Measurements from ENCODE around the gene EIF4E1B.
A peak's percentile ranks its signal among the peaks of the same experiment; 100 is the strongest.

EIF4E1B gene

GRCh38 chr5:176676361-176676824 lies 45.9 kb downstream of the EIF4E1B start:
- DNase-seq (ENCODE audit: low read depth, low spot score) = no peak
- H3K4me3 ChIP-seq (ENCODE audit: low read length) = no peak overlapping the region
- no peaks in the 10 kb centered on the region for H3K9me3 ChIP-seq (ENCODE audit: control insufficient read depth, insufficient read depth, low read length)
- H3K27ac ChIP-seq (ENCODE audit: low read length) = no peak overlapping the region
- no peaks in the 10 kb centered on the region; the same call in 1 of the 2 replicates for H3K4me1 ChIP-seq (ENCODE audit: control insufficient read depth, insufficient read depth, low read length)
- WGBS (ENCODE audit: insufficient coverage, insufficient read length) = no CpG with 5 or more reads among the region's 10 CpGs
- no peaks in the 10 kb centered on the region for H3K36me3 ChIP-seq (ENCODE audit: control insufficient read depth, insufficient read depth, low read length)
- peaks cover 4% of the 10 kb centered on the region; the same call in 1 of the 2 replicates for H3K27me3 ChIP-seq (ENCODE audit: control insufficient read depth, insufficient read depth, low read length)

- WGBS (ENCODE audit: insufficient coverage, insufficient read length) = no CpG with 5 or more reads among the region's 12 CpGs
- Histone ChIP-seq H3K36me3 (ENCODE audit: control insufficient read depth, insufficient read depth, low read length) (no peaks in the 10 kb centered on the region), H3K4me3 (ENCODE audit: low read length) (no peak overlapping the region), H3K9me3 (ENCODE audit: control insufficient read depth, insufficient read depth, low read length) (no peaks in the 10 kb centered on the region), H3K4me1 (ENCODE audit: control insufficient read depth, insufficient read depth, low read length) (no peaks in the 10 kb centered on the region; the same call in 1 of the 2 replicates), H3K27ac (ENCODE audit: low read length) (no peak overlapping the region), H3K27me3 (ENCODE audit: control insufficient read depth, insufficient read depth, low read length) (peaks cover 4% of the 10 kb centered on the region; the same call in 1 of the 2 replicates)
- DNase-seq (ENCODE audit: low read depth, low spot score) = no peak
Observed at GRCh38 chr5:176677209-176677939, 46.9 kb downstream of the EIF4E1B start.

GRCh38 chr5:176678584-176678983 lies 48.1 kb downstream of the EIF4E1B start:
- H3K4me1 ChIP-seq (ENCODE audit: control insufficient read depth, insufficient read depth, low read length) = no peaks in the 10 kb centered on the region; the same call in 1 of the 2 replicates
- no peak overlapping the region for H3K27ac ChIP-seq (ENCODE audit: low read length)
- H3K27me3 ChIP-seq (ENCODE audit: control insufficient read depth, insufficient read depth, low read length) = peaks cover 4% of the 10 kb centered on the region; the same call in 1 of the 2 replicates
- no peaks in the 10 kb centered on the region for H3K9me3 ChIP-seq (ENCODE audit: control insufficient read depth, insufficient read depth, low read length)
- H3K36me3 ChIP-seq (ENCODE audit: control insufficient read depth, insufficient read depth, low read length) = no peaks in the 10 kb centered on the region
- H3K4me3 ChIP-seq (ENCODE audit: low read length) = no peak overlapping the region
- no peak for DNase-seq (ENCODE audit: low read depth, low spot score)
- no CpG with 5 or more reads among the region's 5 CpGs for WGBS (ENCODE audit: insufficient coverage, insufficient read length)

- WGBS (ENCODE audit: insufficient coverage, insufficient read length) = no CpG with 5 or more reads among the region's 31 CpGs
- Histone ChIP-seq H3K9me3 (ENCODE audit: control insufficient read depth, insufficient read depth, low read length) (no peaks in the 10 kb centered on the region), H3K4me3 (ENCODE audit: low read length) (peak overlapping the region; percentile 21; the same call in 1 of the 2 replicates), H3K27ac (ENCODE audit: low read length) (no peak overlapping the region), H3K27me3 (ENCODE audit: control insufficient read depth, insufficient read depth, low read length) (peaks cover 4% of the 10 kb centered on the region; the same call in 1 of the 2 replicates), H3K4me1 (ENCODE audit: control insufficient read depth, insufficient read depth, low read length) (no peaks in the 10 kb centered on the region; the same call in 1 of the 2 replicates), H3K36me3 (ENCODE audit: control insufficient read depth, insufficient read depth, low read length) (no peaks in the 10 kb centered on the region)
- no peak for DNase-seq (ENCODE audit: low read depth, low spot score)
Observed at GRCh38 chr5:176679365-176680225, 49.1 kb downstream of the EIF4E1B start.

GRCh38 chr5:176680226-176680563 lies 49.7 kb downstream of the EIF4E1B start:
- Histone ChIP-seq H3K36me3 (ENCODE audit: control insufficient read depth, insufficient read depth, low read length) (no peaks in the 10 kb centered on the region), H3K4me3 (ENCODE audit: low read length) (peak overlapping the region; percentile 21; the same call in 1 of the 2 replicates), H3K27me3 (ENCODE audit: control insufficient read depth, insufficient read depth, low read length) (peaks cover 4% of the 10 kb centered on the region; the same call in 1 of the 2 replicates), H3K27ac (ENCODE audit: low read length) (no peak overlapping the region), H3K4me1 (ENCODE audit: control insufficient read depth, insufficient read depth, low read length) (no peaks in the 10 kb centered on the region; the same call in 1 of the 2 replicates), H3K9me3 (ENCODE audit: control insufficient read depth, insufficient read depth, low read length) (no peaks in the 10 kb centered on the region)
- no peak for DNase-seq (ENCODE audit: low read depth, low spot score)
- WGBS (ENCODE audit: insufficient coverage, insufficient read length) = no CpG with 5 or more reads among the region's 33 CpGs

- H3K27me3 ChIP-seq (ENCODE audit: control insufficient read depth, insufficient read depth, low read length) = peaks cover 4% of the 10 kb centered on the region; the same call in 1 of the 2 replicates
- no peak overlapping the region for H3K27ac ChIP-seq (ENCODE audit: low read length)
- no peaks in the 10 kb centered on the region for H3K36me3 ChIP-seq (ENCODE audit: control insufficient read depth, insufficient read depth, low read length)
- DNase-seq (ENCODE audit: low read depth, low spot score) = no peak
- no peaks in the 10 kb centered on the region for H3K4me1 ChIP-seq (ENCODE audit: control insufficient read depth, insufficient read depth, low read length)
- H3K9me3 ChIP-seq (ENCODE audit: control insufficient read depth, insufficient read depth, low read length) = no peaks in the 10 kb centered on the region
- no CpG with 5 or more reads among the region's 6 CpGs for WGBS (ENCODE audit: insufficient coverage, insufficient read length)
- H3K4me3 ChIP-seq (ENCODE audit: low read length) = no peak overlapping the region
Observed at GRCh38 chr5:176682016-176682531, 51.6 kb downstream of the EIF4E1B start.

- H3K27ac ChIP-seq (ENCODE audit: low read length) = no peak overlapping the region
- DNase-seq (ENCODE audit: low read depth, low spot score) = no peak
- no peaks in the 10 kb centered on the region; the same call in 1 of the 2 replicates for H3K27me3 ChIP-seq (ENCODE audit: control insufficient read depth, insufficient read depth, low read length)
Observed at GRCh38 chr5:176685010-176685409, 54.5 kb downstream of the EIF4E1B start.

GRCh38 chr5:176687247-176687646 lies 56.8 kb downstream of the EIF4E1B start:
- DNase-seq (ENCODE audit: low read depth, low spot score) = no peak
- no CpG with 5 or more reads among the region's 10 CpGs for WGBS (ENCODE audit: insufficient coverage, insufficient read length)
- Histone ChIP-seq H3K4me3 (ENCODE audit: low read length) (no peak overlapping the region), H3K9me3 (ENCODE audit: control insufficient read depth, insufficient read depth, low read length) (no peaks in the 10 kb centered on the region), H3K27ac (ENCODE audit: low read length) (no peak overlapping the region), H3K36me3 (ENCODE audit: control insufficient read depth, insufficient read depth, low read length) (no peaks in the 10 kb centered on the region), H3K4me1 (ENCODE audit: control insufficient read depth, insufficient read depth, low read length) (peaks cover 5% of the 10 kb centered on the region), H3K27me3 (ENCODE audit: control insufficient read depth, insufficient read depth, low read length) (no peaks in the 10 kb centered on the region)

More at GRCh38 chr5:176685010-176685409, 54.5 kb downstream of the EIF4E1B start:
- Histone ChIP-seq H3K4me1 (ENCODE audit: control insufficient read depth, insufficient read depth, low read length) (peaks cover 5% of the 10 kb centered on the region), H3K36me3 (ENCODE audit: control insufficient read depth, insufficient read depth, low read length) (no peaks in the 10 kb centered on the region), H3K4me3 (ENCODE audit: low read length) (no peak overlapping the region), H3K9me3 (ENCODE audit: control insufficient read depth, insufficient read depth, low read length) (no peaks in the 10 kb centered on the region)

- Histone ChIP-seq H3K9me3 (ENCODE audit: control insufficient read depth, insufficient read depth, low read length) (no peaks in the 10 kb centered on the region), H3K36me3 (ENCODE audit: control insufficient read depth, insufficient read depth, low read length) (no peaks in the 10 kb centered on the region), H3K27me3 (ENCODE audit: control insufficient read depth, insufficient read depth, low read length) (no peaks in the 10 kb centered on the region), H3K4me3 (ENCODE audit: low read length) (no peak overlapping the region), H3K4me1 (ENCODE audit: control insufficient read depth, insufficient read depth, low read length) (peaks cover 8% of the 10 kb centered on the region), H3K27ac (ENCODE audit: low read length) (no peak overlapping the region)
- no peak for DNase-seq (ENCODE audit: low read depth, low spot score)
- no CpG with 5 or more reads among the region's 5 CpGs for WGBS (ENCODE audit: insufficient coverage, insufficient read length)
Observed at GRCh38 chr5:176687881-176688280, 57.4 kb downstream of the EIF4E1B start.

- no peaks in the 10 kb centered on the region for H3K36me3 ChIP-seq (ENCODE audit: control insufficient read depth, insufficient read depth, low read length)
Observed at GRCh38 chr5:176690911-176691310, 60.4 kb downstream of the EIF4E1B start.

More at GRCh38 chr5:176690911-176691310, 60.4 kb downstream of the EIF4E1B start:
- WGBS (ENCODE audit: insufficient coverage, insufficient read length) = no CpG with 5 or more reads among the region's 7 CpGs
- no peak overlapping the region for H3K27ac ChIP-seq (ENCODE audit: low read length)
- H3K9me3 ChIP-seq (ENCODE audit: control insufficient read depth, insufficient read depth, low read length) = no peaks in the 10 kb centered on the region
- no peak for DNase-seq (ENCODE audit: low read depth, low spot score)
- no peak overlapping the region for H3K4me3 ChIP-seq (ENCODE audit: low read length)
- H3K4me1 ChIP-seq (ENCODE audit: control insufficient read depth, insufficient read depth, low read length) = peaks cover 10% of the 10 kb centered on the region
- no peaks in the 10 kb centered on the region for H3K27me3 ChIP-seq (ENCODE audit: control insufficient read depth, insufficient read depth, low read length)
